IPS-11a (cell line): Measurements from ENCODE around the gene B4GALT1.
"Not testable (repeated sequence)": the region's sequence is repeated elsewhere in the genome, so short reads cannot be mapped to it uniquely, and the experiment has no call there.

Experiments used
- H3K4me3 ChIP-seq: one replicate; pipeline ENCODE4 v1.5.1; 2013; ENCODE audit warnings: low read depth, low read length, control low read depth

B4GALT1 gene

DNA sequence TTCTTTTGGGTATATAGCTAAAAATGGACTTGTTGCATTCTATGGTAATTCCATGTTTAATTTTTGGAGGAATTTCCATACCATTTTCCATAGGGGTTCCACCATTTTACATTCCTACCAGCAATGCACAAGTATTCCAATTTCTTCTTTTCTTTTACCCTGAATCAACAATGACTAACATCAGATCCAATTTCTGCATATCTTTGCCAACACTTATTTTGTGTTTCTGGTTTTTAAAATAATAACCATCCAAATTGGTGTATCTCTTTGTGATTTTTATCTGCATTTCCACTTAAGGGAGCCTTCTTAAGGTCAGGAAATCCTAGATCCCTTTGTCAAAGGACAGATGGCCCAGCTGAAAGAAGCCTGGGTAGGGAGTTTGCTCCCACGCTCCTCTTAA, 61.2 kb downstream of the B4GALT1 start:
- H3K4me3 ChIP-seq: no peak overlapping the region

DNA sequence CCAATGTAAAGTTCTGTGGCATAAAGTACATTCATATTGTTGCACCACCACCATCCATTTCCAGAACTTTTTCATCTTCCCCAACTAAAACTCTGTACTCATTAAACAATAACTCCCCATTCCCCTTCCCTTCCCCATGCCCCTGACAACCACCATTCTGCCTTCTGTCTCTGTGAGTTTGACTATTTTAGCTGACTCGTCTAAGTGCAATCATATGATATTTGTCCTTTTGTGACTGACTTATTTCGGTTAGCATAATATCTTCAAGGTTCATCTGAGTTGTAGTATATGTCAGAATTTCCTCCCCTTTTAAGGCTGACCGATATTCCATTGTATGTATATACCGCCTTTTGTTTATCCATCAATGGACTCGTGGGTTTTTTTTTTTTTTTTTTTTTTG, 61.6 kb downstream of the B4GALT1 start:
- no peak overlapping the region for H3K4me3 ChIP-seq

DNA sequence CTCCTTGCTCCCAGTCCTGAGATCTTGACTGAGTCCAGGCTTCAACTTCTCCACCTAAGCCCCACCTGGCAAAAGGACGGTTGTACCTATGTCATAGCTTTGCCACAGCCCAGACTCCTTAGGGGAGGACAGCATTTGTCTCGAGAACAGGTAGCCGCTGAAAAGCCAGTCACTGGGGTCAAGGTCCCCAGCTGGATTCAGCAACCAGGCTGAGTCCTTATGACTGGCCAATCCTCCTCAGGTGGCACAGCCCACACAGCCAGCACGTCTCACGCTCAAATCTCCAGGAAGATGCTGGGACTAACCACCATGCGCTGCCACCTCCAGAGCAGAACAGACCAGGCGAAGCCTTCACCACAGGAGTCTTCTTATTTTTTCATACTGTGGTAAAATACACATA, 62.7 kb downstream of the B4GALT1 start:
- no peak overlapping the region for H3K4me3 ChIP-seq

DNA sequence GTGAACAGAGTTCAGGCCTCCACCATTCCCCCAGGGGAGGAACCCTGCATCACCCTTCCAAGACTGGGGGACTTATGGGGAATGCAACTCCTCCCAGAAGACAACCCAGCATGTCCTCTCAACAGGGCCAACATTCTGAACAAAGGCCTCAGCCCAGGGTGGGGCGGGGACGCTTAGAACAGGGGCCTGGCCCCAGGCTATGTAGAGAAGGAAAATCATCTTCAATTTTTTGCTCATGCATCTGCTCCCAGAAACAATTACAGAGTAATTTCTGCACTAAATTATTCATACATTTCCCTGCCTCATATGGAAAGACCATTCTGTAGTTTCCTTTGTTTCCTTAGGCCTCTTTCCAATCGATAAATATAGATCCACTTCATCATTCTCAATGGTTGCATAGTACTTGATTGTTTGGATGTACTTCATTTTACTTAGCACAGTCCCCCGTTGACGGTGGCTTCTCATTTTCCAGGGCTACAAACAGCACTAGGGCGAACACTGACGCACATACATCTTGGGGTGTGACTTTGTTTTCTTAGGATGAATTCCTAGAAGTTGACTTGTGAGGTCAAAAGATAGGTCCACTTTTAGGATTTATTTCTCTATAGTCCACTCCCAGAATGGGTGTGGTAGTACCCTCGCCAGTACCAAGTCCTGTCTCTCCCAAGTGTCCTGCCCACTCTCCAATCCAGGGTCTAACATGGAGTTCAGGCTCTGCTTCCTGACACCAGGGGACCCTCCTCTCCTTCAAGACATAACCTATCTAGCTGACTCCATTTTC, 63.4 kb downstream of the B4GALT1 start:
- no peak overlapping the region for H3K4me3 ChIP-seq

DNA sequence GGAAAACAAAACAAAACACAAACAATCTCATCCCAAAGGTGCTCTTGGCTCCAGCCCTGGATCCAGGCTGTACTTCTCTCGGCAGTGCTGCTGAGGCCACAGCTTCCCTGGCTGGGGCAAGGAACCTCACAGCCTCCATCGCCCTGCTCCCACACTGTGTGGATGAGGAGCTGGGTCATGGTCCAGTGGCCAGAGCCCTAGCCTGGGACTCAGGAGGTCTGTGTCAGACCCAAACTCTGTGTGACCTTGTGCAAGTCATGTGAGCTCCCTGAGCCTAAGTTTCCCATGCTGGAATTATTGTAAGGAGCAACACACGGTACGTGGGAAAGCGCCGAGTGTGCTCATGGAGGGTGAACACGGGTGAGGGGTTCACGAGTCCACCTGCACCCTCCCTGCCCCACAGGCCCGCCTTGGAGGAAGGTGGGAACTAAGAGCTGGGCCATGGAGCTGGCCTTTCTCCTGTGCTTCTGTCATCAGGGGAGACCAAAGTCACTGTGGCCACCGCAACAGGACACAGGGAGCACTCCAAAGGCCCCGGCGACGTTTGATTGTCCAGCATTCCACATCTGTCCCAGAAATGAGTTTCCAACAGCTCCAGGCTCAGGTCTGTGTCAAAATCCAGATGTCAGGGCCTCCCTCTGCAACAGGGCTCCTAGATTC, 64.5 kb downstream of the B4GALT1 start:
- no peak overlapping the region for H3K4me3 ChIP-seq

DNA sequence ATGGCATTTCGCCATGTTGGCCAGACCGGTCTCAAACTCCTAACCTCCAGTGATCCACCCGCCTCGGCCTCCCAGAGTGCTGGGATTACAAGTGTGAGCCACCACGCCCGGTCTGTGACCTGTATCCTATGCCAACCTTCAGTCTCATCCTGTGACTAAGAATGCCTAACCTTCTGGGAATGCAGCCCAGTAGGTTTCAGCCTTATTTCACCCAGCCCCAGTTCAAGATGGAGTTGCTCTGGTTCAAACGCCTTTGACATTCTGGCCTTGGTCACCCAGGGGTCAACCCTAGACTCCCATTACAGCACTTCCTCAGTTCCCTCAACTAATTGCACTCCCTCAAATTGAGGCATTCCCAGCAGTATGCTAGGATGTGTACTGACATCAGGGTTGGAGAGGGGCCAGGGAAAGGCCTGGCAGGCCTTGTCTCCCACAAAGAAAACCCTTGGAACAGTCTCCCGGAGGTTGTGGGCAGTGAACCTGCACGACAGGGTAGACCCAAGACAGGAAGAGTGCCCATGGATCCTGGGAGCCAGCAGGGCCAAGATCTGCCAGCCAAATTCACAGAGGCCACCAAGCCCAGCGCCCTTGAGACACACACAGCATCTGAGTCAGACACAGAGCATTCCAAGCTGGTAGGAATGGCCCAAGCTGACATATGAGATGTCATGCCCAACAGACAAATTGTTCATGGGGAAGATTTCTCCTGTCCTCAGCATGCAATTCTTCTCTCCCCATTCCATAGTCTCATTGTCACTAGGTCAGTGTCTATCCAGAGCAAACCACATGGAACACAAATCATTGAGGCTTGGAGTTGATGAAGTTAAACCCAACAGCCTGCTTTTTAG, 65.8 kb downstream of the B4GALT1 start:
- H3K4me3 ChIP-seq: no peak overlapping the region

DNA sequence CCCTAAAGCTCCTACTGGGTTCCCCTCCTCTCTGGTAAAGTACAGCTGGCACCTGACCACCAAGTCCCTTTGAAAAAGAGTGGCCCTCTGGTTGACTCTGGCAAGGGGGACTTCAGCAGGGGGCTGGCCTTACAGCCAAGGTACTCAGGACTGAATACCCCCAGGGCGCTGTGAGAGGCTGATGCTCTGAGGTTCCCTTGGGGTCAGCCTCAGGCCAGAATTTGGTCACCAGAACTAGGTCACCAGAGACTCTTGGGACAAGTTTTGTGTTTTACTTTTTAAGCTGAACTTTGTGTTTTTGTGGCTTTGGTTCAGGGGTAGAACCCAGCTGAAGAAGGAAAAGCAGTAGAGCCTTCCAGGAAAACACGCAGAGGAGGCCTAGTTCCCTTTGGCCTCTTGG, 67.4 kb downstream of the B4GALT1 start:
- H3K4me3 ChIP-seq: no peak overlapping the region

DNA sequence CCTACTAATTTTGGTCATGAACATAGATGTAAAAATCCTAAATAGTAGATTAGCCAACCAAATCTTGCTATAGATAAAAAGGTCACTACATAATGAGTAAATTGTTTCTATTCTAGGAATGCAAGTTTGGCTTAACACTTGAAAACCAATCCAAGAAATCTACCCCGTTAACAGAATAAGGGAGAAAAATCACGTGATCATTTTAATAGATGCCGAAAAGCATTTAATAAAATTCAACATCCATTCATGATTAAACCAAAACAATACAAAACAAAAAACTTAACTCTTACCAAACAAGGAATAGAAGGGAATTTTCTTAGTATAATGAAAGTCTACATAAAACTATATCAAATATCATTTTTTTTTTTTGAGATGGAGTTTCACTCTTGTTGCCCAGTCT, 69.9 kb downstream of the B4GALT1 start:
- no peak overlapping the region for H3K4me3 ChIP-seq

DNA sequence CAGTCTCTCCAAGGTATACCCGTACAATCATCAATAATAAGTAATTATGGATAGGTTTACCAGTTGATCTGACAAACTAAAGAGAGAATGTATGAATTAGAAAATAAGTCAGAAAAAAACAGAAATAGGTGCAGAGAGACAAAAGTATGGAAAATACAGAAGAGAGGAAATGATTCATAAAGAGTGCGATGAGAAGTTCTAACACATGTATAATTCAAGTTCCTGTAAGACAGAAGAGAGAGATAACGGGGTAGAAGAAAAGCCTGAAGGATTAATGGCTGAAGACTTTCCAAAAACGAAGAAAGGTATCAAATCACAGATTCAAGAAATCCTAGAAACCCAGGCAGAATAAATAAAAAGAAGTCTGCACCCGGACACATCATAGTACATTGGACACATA, 74.5 kb downstream of the B4GALT1 start:
- H3K4me3 ChIP-seq: no peak overlapping the region

DNA sequence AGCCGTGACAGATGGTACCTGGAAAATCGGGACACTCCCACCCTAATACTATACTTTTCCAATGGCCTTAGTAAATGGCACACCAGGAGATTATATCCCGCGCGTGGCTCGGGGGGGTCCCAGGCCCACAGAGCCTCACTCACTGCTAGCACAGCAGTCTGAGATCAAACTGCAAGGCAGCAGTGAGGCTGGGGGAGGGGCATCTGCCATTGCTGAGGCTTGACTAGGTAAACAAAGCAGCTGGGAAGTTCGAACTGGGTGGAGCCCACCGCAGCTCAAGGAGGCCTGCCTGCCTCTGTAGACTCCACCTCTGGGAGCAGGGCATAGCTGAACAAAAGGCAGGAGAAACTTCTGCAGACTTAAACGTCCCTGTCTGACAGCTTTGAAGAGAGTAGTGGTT, 81.5 kb downstream of the B4GALT1 start:
- H3K4me3 ChIP-seq: not testable (repeated sequence)

DNA sequence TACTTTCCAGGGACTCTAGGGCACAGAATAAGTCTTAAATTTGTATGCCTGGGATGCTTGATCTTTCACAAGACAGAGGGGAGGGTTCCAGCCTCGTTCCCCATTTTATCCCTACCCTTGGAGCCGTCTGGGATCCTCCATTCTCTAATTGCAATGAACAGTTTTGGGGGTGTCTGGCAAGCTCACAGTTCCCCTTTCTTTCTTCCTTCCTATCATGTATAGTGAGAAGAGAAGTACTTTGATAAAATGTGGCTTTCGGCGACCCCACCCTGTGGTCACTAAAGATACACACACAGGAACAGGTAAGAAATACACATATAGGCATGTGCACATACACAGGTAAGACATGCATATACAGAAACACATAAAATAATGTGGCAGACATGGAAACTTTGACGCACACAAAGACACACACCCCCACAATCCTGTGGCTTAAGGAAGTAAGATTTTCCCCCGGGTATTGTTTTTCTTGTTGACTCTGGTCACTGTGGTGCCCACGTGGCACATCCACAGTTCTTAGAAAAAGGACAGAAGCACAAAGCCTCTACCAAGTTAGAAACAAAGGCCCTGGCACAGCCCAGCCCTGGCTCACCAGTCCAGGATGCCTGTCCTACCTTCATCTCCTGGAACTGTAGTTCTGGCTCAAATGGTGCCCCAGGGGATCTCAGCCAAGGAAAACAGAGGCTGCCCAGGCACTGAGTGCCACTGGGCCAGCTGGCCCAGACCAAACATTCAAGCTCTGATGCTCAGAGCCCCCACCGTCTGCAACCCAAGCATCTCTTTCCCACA, 84.4 kb downstream of the B4GALT1 start:
- H3K4me3 ChIP-seq: no peak overlapping the region

DNA sequence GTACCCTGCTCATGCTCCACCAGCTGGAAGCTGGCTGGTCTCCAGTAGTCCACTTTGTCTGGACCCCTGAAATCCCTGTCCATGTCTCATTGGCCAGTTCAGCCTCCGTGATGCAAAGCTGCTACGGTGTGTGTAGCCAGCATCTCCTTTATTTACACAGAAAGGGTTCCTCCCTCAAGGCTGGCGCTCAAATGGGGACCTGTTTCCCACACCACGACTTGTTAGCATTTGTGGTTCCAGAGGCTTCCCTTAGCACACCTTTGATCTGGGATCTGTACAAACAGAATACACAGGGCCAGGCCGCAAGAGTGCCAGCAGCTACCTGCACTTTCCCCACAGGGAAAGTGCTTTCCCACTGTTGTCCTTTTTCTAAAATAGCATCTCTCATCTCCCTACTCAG, 85.0 kb downstream of the B4GALT1 start:
- H3K4me3 ChIP-seq: no peak overlapping the region

DNA sequence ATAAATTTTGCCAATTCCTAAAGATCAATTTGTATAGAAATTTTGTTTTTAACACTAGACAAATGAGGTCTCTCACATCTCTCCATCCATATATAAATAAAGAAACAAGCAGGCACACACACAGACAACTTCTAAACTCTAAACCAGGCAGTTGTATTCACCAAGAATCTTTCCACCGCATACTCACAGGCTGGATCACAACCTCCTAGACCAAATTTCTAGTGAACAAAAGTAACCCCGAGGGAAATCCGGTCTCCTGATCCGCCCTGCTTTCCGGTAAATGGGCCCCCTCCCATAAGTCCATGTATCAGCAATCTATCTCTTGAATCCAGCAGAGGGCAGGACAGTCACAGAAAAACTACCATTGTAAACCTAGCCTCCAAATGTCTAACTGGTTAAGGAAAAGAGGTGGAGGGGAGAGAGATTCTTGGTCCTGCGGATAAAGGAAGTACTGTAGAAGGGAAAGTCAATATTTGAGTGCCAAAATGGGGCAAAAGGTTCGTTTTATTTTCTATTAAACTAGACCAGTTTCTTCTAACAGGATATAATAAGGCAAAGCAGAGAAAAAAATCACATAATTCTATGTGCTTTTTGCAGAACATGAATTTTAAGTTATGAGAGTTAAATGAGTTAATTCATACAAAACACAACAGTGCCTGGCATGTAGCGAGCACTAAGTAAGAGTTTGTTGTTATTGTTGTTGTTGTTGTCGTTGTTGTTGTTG, 85.8 kb downstream of the B4GALT1 start:
- no peak overlapping the region for H3K4me3 ChIP-seq

DNA sequence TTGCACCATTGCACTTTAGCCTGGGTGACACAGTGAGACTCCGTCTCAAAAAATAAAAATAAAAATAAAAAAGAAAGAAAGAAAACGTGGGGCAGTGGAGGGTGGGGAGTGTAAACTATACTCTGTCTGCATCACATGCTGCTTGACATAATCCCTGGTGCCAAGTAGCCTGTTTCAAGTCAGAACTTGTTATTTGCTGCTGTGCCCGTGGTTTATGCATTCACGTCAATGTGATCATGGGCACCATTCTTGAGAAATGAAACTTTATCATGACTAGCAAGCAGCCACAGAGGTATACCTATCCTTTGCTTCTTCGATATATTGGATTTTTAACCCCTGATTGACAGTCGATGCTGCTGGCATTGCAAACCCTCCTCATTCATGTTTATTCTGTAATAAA, 86.6 kb downstream of the B4GALT1 start:
- H3K4me3 ChIP-seq: no peak overlapping the region

DNA sequence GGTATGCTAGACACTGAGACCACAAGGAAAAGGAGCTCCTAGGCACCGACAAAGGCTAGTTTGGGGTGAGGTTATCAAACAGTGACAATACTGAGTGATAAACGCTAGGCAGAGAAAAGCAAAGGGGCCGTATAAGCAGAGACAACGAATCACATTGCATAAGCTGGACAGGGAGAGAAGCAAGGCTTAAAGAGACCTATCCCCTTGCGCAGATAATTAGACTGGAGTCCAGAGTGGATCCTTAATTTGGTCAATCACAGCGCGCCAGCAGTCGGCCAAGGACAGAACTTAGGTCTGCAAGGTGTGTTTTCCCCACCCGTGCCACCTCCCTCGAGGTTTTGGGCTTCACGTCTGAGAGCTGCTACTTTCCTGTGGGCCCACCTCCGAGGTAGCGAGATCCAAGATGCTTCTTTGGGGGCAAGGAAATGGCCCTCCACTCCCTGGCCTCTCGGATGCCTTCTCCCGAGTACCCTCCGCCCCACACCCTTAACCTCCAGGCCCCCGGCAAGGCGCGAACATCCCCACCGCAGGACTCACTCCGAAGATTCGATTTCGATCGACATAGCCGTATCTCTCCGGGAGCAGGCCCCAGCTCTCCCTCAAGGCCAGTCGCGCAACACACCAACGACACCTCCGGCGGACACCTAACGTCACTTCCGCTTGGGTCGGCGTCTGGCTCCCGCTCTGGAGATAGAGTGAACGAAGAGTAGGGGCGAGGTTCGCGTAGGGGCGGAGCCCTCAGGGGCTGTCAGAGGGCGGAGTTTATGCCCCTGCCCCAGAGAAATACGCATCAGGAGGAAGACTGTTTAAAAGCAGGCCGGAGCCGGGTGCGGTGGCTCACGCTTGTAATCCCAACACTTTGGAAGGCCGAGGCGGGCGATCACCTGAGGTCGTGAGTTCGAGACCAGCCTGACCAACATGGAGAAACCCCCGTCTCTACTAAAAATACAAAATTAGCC, 90.8 kb downstream of the B4GALT1 start, which contains the start of gene SMU1:
Gene SMU1 (minus strand): TSS at position 629 of the 959 bp plus-strand sequence. CDS start 66 bp downstream, at position 563.
- peak within 1 kb of the TSS; percentile 95 for H3K4me3 ChIP-seq

DNA sequence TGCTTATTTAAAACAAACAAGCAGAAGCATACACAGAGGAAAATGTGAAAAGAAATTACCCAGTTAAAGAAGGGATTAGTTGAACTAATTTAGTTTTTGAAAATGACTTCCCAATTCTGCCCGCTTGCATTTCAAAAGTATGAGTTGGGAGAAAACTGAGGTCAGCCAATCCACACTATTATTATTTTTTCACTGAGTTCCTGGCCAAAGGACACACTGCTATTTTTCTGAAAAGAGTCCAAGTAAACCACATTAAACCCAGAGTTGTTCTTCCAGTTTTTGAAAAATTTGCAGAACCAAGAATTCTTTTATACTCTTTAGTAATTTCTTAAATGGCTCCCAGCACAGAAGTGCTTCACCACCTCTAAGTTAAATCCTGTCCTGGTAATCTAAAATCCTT, 98.1 kb downstream of the B4GALT1 start:
- no peak overlapping the region for H3K4me3 ChIP-seq

DNA sequence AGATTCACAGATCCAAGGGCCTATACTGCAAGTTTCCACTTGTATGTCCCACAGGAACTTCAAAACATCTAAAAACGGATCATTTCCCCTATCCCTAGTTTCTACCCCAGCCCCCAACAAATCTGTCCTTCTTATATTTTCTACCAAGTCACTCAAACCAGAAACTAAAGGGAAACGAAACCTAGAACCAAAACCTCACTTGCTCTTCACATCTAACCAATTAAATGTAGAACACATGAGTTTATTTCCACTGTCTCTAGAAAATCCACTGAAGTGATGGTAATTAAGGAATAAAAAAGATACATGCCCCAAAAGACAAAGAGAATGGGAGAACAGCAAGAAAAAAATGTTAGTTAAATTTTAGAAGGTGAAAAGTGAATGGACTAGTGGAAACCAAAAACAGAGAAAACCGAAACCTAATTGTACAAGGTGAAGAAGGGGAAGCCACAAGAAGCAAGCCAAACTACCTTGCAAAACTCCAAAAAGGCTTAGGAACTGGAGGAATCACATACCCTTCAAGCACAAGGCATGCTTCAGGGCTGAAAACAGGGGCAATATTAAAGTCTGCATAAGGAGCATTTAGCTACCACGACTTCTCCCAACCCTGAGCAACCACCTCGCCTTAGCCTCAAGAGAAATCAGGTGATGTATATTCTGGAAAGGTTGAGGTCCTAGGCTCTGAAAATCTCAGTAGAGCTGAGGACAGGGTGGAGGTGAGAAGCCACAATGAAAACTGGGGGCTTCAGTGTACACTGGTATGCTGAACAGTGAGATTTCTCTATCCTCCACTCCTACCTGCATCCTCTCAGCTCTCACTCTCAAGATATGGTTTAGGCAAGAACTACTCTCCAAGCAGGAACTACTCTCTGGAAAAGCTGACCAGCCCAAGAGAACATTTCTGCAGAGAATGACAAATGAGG, 101.7 kb downstream of the B4GALT1 start:
- no peak overlapping the region for H3K4me3 ChIP-seq
